ENCODE results near the gene CCDC124.
"Not testable (repeated sequence)": the region's sequence is repeated elsewhere in the genome, so short reads cannot be mapped to it uniquely, and the experiment has no call there.

CCDC124 gene

GRCh38 chr19:17954401-17954800 is 21.6 kb downstream of the CCDC124 start:
- no peak for DNase-seq

GRCh38 chr19:17957149-17957849 is 24.5 kb downstream of the CCDC124 start:
- DNase-seq: no peak

GRCh38 chr19:17957885-17958284 is 25.1 kb downstream of the CCDC124 start:
- DNase-seq: no peak

GRCh38 chr19:17963936-17964691 is 31.3 kb downstream of the CCDC124 start:
- DNase-seq: no peak

- no peak for DNase-seq
These were observed 32.7 kb downstream of the CCDC124 start for GRCh38 chr19:17965370-17966128.

GRCh38 chr19:17966129-17966483 is 33.3 kb downstream of the CCDC124 start:
- no peak for DNase-seq

- no peak for DNase-seq
These were observed 33.9 kb downstream of the CCDC124 start, which contains the start of gene KCNN1 for GRCh38 chr19:17966550-17967256. Gene KCNN1 (plus strand): TSS chr19:17967107. CDS start chr19:17973889, 6,782 bp downstream.

GRCh38 chr19:17967257-17968051 is 34.6 kb downstream of the CCDC124 start:
- DNase-seq: no peak

- no peak for DNase-seq
These were observed 35.5 kb downstream of the CCDC124 start for GRCh38 chr19:17968362-17968761.

- no peak for DNase-seq
These were observed 36.4 kb downstream of the CCDC124 start for GRCh38 chr19:17969096-17969792.

GRCh38 chr19:17972230-17972629 is 39.4 kb downstream of the CCDC124 start:
- no peak for DNase-seq

- DNase-seq: no peak
These were observed 40.9 kb downstream of the CCDC124 start for GRCh38 chr19:17973759-17974158.

- DNase-seq: no peak
These were observed 41.7 kb downstream of the CCDC124 start for GRCh38 chr19:17974551-17974950.

- no peak for DNase-seq
These were observed 42.2 kb downstream of the CCDC124 start for GRCh38 chr19:17975032-17975431.

- no peak for DNase-seq
These were observed 44.2 kb downstream of the CCDC124 start for GRCh38 chr19:17977021-17977420.

GRCh38 chr19:17977488-17977887 is 44.7 kb downstream of the CCDC124 start:
- no peak for DNase-seq

GRCh38 chr19:17981611-17982010 is 48.8 kb downstream of the CCDC124 start:
- no peak for DNase-seq

GRCh38 chr19:17982430-17982829 is 49.6 kb downstream of the CCDC124 start:
- DNase-seq: no peak

GRCh38 chr19:17985037-17985818 is 52.4 kb downstream of the CCDC124 start:
- DNase-seq: no peak

- DNase-seq: not testable (repeated sequence)
These were observed 53.8 kb downstream of the CCDC124 start for GRCh38 chr19:17986569-17986968.

- DNase-seq: no peak
These were observed 55.3 kb downstream of the CCDC124 start for GRCh38 chr19:17988161-17988560.

Measured in NCI-H345 (cell line).